T-helper 1 cell (primary cell): ENCODE measurements around the gene ACBD4.
A peak's percentile ranks its signal among the peaks of the same experiment; 100 is the strongest.
"Not testable (repeated sequence)": the region's sequence is repeated elsewhere in the genome, so short reads cannot be mapped to it uniquely, and the experiment has no call there.

Experiments
- DNase-seq, 5 donors: peaks; one replicate each; pipeline ENCODE4 v3.0.0-alpha.2; 2012 to 2020

ACBD4 gene

DNA sequence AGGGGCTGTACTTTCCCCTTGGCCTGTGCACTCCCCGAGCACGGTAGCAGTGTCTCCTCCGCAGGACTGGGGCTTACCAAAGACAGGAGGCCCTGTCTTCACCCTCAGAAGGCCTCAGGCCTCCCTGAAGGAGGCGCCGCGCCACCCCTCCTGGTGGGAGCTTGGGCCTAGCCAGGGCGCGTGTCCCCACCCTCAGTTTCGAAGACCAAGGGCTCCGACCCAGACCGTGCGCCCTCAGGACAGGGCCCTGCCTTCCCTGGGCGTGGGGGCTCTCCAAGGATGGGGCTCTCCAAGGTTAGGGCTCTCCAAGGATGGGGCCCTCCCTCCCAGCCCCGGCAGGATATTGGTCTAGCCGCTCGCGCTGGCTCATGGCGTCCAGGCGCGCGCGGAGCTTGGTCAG, 14.9 kb upstream of the ACBD4 start:
- DNase-seq: no peak

DNA sequence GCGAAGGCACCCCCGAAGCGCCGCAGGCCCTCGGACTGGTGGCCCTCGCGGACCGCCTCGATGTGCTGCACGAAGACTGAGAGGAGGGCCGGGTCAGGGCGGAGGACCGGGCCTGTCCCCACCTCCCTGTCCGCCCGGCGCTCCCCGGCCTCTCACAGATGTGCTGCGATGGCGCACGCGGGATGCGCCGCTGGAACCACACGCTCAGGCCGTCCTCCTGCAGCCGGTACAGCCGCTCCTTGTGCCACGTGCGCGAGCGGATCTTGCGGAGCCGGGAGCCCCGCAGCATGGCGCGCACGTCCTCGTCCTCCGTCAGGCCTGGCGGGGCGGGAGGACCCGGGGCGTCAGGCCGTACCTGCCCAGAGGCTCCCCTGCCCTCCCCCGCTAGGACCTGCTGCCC, 14.4 kb upstream of the ACBD4 start:
- DNase-seq: no peak

DNA sequence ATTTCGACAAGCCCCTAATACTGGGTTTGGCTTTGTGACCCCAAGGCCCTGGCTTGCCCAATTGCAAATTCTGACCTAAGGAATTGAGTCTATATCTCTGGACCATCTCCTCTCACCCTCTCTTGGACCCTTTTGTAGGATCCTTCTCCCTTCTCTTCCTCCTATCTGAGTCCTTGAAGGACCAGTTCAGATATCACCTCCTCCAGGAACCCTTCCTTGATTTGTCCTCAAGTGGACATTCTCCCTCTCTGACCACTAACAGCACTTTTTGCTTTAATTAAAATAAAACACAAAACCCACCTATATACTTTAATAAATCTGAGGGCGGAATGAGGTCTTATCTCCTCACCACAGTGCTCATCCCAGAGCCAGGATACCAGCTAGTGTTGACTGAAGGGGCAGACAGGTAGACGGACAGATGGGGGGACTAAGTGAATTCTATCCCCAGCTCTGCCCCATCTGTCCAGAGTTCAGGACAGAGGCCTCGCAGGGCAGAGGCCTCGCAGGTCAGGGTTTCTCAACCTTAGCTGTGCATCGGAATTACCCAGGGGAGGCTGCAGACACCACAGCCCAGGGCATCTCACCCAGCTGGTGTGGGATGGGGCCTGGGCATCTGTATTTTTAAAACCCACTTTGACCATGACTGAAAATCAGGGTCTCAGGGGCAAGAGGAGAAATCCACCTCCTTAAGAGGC, 12.3 kb upstream of the ACBD4 start:
- DNase-seq: no peak

DNA sequence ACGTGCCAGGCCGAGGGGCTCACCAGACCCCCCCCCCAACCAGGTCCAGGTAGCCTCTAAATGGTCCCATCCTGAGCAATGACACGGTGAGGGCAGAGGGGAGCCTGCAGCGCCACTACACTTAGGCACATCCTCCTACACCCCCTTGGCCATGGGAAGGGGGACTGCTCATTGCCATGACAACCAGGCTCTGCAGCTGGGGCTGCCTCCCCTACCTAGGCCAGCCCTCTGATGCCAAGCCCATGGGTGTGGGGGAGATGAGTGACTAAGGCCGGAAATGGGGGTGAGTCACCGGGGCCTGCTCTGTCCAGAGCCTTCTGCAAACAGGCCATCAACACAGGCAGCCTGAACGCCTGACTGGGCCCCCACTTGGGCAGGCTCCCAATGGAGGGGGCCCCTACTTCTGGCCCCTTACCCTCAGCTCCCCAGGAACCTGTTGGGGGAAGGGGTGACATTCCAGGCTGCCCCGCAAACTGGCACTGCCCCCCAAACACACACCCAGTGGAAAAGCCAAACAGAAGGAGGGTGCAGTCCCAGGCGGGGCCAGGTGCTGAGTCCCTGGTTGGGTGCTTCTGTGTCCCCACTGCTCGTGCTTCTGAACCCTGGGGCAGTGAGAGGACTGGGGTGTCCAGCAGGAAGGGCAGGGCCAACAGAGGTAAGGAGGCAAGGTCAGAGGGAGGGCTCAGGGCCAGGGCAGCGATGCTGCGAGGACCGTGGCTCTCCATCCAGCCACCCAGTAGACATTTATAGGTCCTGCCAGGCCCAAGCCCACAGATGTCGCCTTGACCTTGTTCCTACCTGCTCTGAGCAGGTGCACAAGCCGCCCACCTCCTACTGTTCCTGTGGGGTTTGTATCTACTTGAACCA, 11.3 kb upstream of the ACBD4 start:
- peak in 1 of 5 donors; percentile 37 for DNase-seq

DNA sequence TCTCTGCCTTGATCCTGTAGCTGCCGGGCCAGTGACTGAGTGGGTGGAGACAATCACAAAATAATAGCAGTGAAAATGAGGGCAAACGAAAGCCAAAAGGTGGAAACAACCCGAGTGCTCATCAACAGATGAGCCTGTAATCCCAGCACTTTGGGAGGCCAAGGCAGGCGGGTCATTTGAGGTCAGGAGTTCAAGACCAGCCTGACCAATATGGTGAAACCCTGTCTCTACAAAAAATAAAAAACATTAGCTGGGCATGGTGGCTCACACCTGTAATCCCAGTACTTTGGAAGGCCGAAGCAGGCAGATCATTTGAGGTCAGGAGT, 10.7 kb upstream of the ACBD4 start:
- DNase-seq: not testable (repeated sequence)

DNA sequence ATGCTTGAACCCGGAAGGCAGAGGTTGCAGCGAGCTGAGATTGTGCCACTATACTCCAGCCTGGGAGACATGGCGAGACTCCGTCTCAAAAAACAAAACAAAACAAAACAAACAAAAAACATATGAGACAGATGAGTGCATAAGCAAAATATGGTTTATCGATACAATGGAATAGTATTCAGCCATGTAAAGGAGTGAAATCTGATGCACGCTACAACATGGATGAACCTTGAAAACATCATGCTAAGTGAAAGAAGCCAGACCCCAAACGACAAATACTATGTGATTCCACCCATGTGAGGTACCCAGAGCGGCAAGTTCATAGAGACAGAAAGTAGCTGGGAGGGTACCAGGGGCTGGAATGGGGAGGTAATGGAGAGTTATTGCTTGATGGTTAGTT, 10.0 kb upstream of the ACBD4 start:
- no peak for DNase-seq

DNA sequence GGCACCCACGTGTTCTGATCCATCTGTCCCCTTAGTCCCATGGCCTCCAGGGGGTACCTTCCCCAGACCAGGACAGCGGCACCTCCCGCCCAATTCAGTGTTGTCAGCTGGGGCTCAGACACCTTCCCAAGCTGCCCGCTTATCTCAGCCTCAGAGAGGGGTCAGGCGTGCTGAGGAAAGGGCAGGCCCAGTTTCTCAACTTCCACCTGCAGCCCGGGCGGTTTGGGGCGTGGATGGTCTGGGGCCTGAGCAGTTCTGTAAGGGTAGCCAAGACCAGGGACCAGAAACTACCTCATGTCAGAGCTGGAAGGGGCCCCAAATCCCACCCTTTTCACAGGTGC, 8.3 kb upstream of the ACBD4 start:
- no peak for DNase-seq

DNA sequence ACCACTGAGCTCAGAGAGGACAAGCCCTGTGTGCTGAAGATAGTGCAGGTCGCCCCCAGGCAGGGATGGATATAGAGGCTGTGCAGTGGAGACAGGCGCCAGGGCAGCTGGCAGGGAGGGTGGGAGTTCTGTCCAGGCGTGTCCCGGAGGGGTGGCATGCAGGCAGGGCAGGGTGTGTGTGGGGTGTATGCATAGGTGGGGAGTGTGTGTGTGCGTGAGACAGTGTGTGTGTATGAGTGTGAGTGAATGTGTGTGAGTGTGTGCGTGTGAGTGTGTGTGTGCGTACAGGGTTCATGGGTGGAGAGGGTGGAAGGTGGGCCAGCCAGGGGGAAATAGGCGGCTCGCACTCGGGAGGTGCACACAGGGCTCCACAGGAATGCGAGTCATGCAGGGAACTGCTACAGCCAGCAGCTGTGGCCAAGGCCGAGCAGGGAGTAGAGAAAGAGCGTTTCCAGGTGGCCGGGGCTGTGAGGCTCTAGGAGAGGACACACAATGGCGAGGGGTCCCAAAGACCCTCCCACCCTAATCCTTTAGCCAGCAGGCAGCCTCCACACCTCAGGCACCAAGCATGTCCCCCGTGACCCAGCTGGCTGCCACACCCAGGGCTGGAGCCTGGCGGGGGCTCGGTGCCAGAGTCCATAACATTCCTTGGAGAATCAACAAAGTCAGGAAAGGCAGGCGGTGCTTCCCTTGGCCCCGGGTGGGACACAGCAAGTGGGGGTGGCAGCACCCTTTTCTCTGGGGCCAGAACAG, 7.8 kb upstream of the ACBD4 start:
- no peak for DNase-seq

DNA sequence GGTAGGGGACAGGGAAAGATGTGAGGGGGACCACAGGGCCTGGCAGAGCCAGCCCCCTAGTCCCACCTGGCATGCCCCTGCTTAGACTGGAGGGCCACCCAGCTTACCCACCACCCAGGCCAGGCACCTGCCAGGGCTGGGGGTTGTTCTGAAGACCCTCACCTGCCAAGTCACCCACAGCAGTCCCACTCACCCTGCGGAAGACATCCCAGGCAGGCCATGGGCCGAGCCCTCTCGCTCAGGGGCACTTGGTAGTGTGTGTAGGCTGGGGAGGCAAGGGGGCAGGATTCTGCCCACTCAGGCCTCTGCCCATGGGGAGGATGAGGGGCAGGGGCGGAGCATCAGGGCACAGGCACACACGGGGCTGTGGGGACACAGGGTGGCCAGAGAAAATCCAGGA, 7.2 kb upstream of the ACBD4 start:
- no peak for DNase-seq

DNA sequence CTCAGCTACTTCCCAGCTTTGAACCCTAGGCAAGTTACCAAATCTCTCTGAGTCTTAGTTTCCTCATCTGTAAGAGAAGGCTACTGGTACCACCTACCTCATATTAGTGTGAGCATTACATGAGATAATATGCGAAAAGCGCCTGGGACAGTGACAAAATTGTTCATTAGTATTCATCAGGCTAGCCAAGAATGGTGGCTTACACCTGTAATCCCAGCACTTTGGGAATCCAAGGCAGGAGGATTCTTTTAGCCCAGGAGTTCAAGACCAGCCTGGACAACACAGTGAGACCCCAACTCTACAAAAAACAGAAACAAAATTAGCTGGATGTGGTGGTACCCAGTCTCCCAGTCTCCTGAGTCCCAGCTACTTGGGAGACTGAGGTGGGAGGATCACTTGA, 6.5 kb upstream of the ACBD4 start:
- no peak for DNase-seq

DNA sequence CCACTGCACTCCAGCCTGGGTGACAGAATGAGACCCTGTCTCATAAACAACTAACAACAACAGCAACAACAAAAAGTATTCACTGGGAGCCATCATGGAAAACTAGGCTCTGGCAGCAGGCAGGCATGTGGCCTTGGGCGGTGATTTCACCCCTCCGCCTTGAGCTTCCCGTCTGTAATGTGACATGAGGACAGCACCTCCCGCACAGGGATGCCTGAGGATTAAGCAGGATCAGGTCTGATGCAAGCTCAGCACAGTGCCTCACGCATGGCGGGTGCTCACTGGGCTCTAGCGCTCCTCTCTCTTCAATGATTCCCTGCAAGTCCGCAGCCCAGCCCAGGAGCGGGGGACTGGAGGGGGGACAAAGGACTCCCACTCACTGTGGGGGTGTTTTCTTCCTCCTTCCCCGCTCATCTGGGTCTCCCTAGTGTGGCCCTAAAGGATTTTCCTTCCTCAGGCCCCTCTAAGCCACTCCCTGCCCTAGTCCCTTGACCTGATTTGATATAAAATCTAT, 6.0 kb upstream of the ACBD4 start:
- DNase-seq: no peak

DNA sequence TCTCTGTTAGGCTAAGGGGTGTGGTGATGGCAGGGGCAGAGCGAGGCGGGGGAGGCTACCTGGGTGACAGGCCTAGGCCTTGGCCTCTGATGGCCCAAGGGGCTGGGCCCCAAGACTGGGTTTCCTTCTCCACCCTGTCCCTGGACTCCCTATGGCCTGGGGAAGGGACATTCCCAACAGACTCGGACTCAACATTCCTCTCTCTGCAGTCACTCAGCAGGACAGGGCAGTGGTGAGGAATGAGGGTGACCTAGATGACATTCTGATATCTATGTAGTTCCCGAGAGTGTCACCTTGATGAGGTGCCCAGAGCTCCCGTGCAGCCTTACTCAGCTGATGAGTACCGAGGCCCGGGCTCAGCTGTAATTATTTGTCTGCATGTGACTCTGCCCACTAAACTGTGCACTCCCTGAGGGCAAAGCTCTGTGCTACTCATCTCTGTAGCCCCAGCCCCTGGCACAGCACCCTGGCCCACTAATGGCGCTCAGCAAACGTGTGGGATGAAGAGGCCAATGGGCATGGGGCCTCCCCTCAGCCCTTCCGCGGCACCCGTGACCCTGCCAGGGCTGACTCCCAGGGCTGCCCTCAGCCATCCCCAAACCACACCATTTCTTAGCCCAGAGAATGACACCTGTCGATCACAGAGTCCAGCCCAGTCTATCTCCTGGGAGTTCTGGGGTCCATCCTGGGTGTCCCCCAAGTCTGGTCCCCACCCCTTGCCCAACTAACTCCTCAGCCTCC, 5.4 kb upstream of the ACBD4 start:
- DNase-seq: no peak

DNA sequence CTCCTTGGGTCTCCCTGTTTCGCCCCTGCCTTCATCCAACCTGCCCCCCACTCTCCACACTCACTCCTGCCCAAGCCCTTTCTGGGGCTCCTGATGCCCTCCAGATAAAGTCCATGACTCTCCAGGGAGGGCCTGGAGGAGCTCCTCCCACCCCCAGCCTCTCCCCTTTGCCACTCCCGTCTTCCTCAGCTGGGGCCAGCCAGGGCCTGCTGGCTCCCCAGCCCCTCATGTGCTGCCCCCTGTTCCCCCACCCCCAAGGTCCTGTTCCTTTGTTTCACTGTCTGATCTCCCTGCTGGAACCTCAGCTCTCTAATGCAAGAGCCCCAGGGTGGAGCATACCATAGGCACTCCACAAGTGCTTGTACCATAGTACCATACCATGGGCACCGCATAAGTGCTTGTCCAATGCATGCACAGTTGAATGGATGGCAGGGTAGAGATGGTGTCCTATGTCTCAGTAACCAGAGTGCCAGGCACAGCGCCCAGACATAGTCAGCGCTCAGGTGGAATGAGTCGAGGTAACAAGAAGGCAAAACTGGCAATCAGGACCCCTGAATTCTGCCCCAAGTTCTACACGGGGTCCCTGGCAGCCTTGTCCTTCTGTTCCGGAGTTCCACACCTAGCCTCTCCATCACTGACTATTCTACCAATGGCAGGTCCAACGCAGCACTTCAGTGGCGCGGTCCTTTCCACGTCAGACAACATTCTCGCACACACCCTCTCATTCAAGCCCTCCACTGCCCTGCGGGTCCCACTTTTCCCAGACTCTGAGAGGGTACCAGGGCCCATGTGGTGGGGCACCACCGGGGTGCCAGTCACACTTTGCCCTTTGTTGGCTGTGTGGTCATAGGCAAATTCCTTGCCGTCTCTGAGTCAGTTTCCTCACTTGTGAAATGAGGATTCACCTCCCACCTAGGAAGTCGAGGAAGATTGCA, 4.5 kb upstream of the ACBD4 start:
- DNase-seq: no peak

DNA sequence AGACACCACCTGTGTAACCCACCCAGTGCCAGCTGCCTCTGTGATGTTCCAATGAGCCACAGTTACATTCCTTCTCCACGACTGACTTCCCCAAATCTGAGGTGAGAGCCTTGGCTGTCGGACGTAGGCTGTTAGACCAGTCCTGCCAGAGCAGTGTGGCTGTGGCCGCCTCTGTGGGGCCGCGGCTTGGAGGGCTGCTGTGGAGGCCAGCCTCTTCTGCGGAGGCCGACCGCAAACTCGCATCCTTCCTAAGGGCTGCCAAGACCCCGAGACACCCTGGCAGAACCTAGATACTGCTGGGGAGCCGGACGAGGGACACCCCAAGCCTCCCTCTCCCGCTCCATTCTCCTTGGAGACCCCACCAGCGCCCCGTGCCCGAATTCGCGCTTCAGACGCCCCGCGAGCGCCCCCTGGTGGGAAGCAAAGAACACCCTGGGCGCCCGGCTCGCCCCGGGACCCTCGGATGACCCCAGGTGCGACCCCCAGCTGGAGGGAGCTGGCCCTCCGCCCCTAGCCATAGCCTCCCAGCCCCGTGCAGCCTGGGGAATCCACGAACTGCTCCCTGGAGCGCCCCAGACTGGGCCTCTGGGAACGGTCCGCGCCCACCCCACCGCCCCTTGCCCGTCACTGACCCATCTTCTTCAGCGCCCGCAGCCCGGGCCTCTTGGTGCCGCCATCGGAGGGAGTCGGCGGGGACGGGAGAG, 3.7 kb upstream of the ACBD4 start:
- DNase-seq: peak in 4 of 5 donors; percentile 32 to 41 (median 34)

DNA sequence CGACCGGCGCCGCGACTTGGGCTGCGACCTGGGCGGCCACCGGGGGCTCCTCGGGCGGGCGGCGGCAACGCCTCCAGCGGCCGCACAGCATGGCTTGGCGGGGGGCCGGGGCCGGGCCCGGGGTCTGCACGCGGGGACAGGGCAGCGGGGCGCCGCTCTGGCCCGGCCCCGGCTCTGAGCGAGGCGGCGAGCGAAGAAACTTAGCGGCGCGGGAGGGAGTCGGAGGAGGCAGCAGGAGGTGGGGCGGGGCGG, 3.2 kb upstream of the ACBD4 start, which contains the start of gene PLCD3:
Gene PLCD3, minus strand, starts transcription at position 196 of the 252 bp plus-strand sequence. Its CDS starts 105 bp downstream, at position 91.
- DNase-seq: peak in 2 of 5 donors; percentile 61 to 71

DNA sequence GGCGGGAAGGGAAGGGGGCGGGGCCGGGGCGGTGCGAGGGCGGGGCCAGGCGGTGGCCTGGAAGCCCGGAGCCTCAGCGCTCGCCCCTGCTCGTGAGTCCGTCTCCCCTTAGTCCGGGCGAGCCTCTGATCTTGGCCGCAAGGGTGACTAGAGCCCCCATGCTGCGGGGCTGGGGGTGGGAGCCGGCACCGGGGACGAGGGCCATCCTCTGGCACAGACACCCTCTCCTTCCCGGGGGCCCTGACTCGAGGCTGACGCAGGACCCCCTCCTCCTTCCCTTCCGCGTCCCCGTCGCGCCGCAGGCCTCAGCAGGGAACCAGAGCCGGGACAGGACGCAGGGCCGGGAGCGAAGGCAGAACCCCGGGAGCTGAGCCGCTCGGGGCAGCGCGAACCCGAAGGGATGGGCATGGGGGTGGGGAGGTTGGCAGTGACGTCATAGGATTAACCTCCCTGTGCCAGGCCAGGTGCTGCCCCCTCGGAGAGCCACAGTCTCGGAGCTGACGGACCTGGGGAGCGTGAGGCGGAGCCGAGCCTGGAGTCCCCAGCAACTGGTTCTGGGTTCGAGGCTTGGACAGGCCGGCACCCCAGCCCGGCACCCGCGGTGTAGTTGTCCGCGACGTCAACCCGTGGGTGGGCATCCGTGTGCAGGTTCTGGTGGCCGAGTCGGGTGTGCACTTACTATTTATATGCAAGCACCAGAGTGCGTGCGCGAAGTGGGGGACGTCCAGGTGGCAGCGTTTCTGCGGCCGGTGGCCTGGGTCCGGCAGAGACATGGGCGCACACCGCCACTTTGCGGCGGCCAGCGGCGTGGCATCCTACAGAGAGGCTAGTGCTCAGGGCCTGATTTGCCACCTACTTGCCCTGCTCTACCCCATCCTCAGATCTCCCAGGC, 2.7 kb upstream of the ACBD4 start:
- peak; percentile 33 to 73 (median 63) for DNase-seq

DNA sequence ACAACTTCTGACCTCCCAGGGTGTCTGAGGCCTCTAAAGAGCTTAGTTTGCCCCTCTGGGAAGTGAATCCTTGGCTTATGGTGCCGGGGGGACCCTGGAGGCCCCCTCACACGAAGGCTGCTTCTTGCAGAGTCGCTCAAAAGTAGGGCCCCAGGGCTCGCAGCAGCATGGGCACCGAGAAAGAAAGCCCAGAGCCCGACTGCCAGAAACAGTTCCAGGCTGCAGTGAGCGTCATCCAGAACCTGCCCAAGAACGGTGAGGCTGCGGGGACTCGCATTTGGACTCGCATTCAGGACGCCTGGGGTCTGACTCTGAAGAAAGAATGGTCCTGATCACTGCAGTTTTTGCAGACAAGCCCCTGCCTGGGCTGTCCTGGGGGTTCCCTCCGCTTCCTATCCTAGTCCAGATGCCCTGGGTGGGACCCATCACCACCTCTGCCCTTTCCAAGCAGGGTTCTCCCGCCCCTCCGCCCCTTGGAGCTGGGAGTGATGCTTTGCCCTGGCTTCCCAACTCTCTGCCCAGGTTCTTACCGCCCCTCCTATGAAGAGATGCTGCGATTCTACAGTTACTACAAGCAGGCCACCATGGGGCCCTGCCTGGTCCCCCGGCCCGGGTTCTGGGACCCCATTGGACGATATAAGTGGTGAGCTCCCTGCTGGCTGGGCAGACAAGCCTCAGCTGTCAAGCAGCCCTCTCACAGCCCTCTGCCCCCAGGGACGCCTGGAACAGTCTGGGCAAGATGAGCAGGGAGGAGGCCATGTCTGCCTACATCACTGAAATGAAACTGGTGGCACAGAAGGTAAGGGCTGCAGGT, 698 bp downstream of the ACBD4 start:
- no peak for DNase-seq

DNA sequence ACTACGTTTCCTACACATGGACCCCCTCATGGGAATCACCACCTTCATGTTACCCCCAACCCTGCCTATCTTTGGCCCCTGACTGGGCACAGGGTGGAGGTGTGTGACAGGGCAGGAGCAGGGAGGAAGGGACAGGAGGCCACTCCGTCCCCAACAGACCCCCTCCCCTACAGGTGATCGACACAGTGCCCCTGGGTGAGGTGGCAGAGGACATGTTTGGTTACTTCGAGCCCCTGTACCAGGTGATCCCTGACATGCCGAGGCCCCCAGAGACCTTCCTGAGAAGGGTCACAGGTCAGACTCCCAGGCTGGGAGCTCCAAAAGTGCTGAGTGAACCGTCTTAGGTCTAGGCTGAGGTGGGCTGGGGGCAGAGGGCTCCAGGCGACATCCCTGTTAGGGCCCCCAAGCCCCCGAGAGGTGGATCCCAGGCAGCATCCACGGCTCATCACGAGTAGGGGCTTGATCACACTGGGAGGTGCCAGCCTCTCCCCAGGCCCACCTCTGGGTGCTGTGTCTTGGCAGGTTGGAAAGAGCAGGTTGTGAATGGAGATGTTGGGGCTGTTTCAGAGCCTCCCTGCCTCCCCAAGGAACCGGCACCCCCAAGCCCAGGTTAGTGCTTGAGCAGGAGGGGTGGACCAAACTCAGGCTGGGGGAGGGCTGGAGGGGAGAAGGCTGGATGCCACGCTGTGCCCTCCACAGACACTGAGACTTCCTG, 1.5 kb downstream of the ACBD4 start:
- DNase-seq: no peak
